GM21390 (cell line): Measurements from ENCODE around the gene NUDT16.

ENCODE experiments used
- ATAC-seq: cut with Tn5 transposase; IDR thresholded peaks from one replicate; pipeline ENCODE4 v1.9.1; 2021; ENCODE audit not compliant: unreplicated experiment

NUDT16 gene

DNA sequence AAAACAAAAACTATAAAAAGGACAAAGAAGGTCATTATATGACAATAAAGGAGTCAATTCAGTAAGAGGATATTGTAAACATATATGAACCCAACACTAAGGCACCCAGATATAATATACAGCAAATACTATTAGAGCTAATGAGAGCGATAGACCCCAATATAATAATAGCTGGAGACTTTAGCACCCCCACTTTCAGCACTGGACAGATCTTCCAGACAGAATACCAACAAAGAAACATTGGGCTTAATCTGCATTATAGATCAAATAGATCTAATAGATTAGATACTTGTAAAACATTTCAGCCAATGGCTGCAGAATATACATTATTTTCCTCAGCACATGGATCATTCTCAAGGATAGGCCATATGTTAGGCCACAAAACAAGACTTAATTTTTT is 53.4 kb downstream of the NUDT16 start:
- ATAC-seq, result no peak
